Activated CD8-positive, alpha-beta memory T cell treated with anti-CD3 and anti-CD28 coated beads, Interleukin-2, amount 10 ng/mL, durations not matched to agents 7 days and 5 days (primary cell): ENCODE results near the gene TMEM123. TPM values are rescaled to one million over a fixed set of nuclear protein-coding genes. Genes with fewer than 3 reads are reported as not detected.

Experiments
- ATAC-seq: fragments of 150-1000 bp; cut with Tn5 transposase; one replicate; pipeline ENCODE4 v1.10.0; 2021; ENCODE audit warnings: moderate library complexity
- CTCF ChIA-PET: fragments of 350-600 bp; sonication (Branson Sonifier 250); formaldehyde crosslinking; loops from one replicate; lab custom pipeline; 2021; ENCODE audit warnings: antibody characterized with exemption; lab: Charles Lee
- DNase-seq: peaks from one replicate; pipeline ENCODE4 v3.0.0-alpha.2; 2020
- H3K27ac Mint-ChIP-seq: one replicate; pipeline ENCODE4 v1.8.0; 2021; ENCODE audit warnings: mild to moderate bottlenecking, mixed read lengths
- H3K27me3 Mint-ChIP-seq: one replicate; pipeline ENCODE4 v1.8.0; 2021; ENCODE audit warnings: mixed read lengths
- H3K36me3 Mint-ChIP-seq: one replicate; pipeline ENCODE4 v1.8.0; 2021; ENCODE audit warnings: mild to moderate bottlenecking, mixed read lengths
- H3K4me1 Mint-ChIP-seq: one replicate; pipeline ENCODE4 v1.8.0; 2021; ENCODE audit warnings: mixed read lengths
- H3K4me3 Mint-ChIP-seq: one replicate; pipeline ENCODE4 v1.8.0; 2021; ENCODE audit warnings: mild to moderate bottlenecking, moderate library complexity, mixed read lengths
- H3K9me3 Mint-ChIP-seq: one replicate; pipeline ENCODE4 v1.8.0; 2022; ENCODE audit warnings: low read depth, mixed read lengths
- total RNA-seq, 2 experiments: library from RNA; stranded (reverse); gene quantifications; one replicate each; pipeline ENCODE4 v1.2.3, GENCODE V29; 2021

The TMEM123 gene, protein sequence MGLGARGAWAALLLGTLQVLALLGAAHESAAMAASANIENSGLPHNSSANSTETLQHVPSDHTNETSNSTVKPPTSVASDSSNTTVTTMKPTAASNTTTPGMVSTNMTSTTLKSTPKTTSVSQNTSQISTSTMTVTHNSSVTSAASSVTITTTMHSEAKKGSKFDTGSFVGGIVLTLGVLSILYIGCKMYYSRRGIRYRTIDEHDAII
- total RNA-seq: 100 to 1,000 TPM; 194 to 242 TPM

DNA sequence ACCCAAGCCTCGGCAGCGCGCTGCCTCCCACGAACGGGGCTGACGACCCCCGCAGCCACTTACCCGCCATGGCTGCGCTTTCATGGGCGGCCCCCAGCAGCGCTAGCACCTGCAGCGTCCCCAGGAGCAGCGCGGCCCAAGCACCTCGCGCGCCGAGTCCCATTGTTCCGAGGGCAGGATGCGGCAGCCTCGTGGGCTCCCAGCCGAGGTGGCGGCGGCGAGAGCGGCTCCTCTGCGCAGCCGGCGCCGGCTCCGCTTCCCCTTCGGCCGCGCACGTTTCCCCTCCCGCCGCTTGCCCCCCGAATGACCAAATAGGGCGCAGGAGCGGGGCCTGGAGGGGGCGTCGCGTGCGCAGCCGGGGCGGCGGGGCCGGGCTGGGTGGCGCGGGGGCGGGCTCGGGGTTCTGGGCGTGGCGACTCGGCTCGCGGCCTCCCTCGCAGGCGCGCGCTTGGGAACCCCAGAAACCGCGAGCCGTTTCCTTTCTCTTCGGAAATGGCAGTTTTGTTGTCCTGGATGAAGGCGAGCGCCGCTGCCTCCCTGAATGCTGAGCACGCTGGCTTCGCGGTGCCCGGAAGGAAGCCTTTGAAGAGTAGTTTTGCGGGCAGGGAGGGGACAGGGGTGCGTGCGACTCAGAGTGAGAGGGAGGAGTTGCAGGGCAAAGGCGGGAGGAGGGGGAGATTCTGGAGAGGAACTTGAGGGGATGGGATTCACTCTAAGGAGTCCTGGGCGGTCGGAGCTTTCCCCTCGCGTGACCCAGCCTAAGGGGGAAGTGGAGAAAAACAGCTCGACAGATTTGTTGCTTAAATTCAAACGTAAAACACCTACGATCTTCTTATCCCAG, at the start of gene TMEM123:
Gene TMEM123, minus strand, starts transcription at position 305 of the 841 bp plus-strand sequence. Its CDS starts 142 bp downstream, at position 163.
- CTCF ChIA-PET: interaction anchor here (0.7 to 2.3 kb wide), 21 partner anchors 14 to 164 kb away, joined by 3 to 12 read pairs (median 4); no protein-coding TSS in a partner anchor
- Mint-ChIP-seq H3K27ac (peak within 1 kb of the TSS; percentile 98), H3K4me3 (peak within 1 kb of the TSS; percentile 87), H3K9me3 (no peaks in the 10 kb centered on the region), H3K27me3 (no peaks in the 10 kb centered on the region), H3K4me1 (peaks cover 61% of the 10 kb centered on the region), H3K36me3 (peaks cover 28% of the 10 kb centered on the region)
- peak; percentile 82 for ATAC-seq
- peak; percentile 95 for DNase-seq

DNA sequence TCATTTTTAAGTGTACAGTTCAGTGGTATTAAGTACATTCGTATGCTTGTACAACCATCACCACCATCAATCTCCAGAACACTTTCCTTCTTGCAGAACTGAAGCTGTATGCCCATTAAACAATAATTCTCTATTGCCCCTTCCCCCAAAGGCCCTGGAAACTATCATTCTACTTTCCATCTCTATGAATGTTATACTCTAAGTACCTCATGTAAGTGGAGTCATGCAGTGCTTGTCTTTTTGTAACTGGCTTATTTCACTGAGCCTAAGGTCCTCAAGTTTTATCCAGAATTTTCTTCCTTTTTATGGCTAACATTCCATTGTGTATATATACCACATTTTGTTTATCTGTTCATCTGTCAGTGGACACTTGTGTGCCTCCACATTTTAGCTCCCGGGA, 48.3 kb upstream of the TMEM123 start:
- H3K27me3 Mint-ChIP-seq: peaks cover 46% of the 10 kb centered on the region
- CTCF ChIA-PET: no interaction called here
- DNase-seq (no peak), ATAC-seq (no peak)
- no peaks in the 10 kb centered on the region for H3K4me1 Mint-ChIP-seq
- no peaks in the 10 kb centered on the region for H3K9me3 Mint-ChIP-seq
- no peak overlapping the region for H3K27ac Mint-ChIP-seq
- no peak overlapping the region for H3K4me3 Mint-ChIP-seq
- no peaks in the 10 kb centered on the region for H3K36me3 Mint-ChIP-seq

DNA sequence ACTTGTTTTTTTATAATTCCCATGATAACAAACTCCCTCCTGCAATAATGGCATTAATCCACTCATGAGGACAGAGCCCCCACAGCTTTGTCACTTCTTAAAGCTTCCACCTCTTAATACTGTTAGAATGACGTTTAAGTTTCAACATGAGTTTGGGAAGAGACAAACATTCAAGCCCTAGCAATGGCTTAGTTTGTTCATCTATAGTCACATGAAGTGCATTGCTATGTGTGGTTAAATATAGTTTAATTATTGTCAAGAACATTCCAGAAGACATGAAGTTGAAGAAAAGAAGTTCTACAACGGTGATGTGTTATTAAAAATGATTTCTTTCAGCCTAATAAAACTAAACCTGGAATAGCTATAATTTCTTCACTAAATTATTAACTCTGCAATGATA, 47.4 kb upstream of the TMEM123 start:
- Mint-ChIP-seq H3K4me1 (peaks cover 6% of the 10 kb centered on the region), H3K4me3 (no peak overlapping the region), H3K27ac (no peak overlapping the region), H3K9me3 (no peaks in the 10 kb centered on the region), H3K36me3 (no peaks in the 10 kb centered on the region), H3K27me3 (peaks cover 45% of the 10 kb centered on the region)
- no peak for DNase-seq
- ATAC-seq: no peak
- CTCF ChIA-PET: interaction anchor here (0.8 to 2.4 kb wide), 9 partner anchors 29 to 220 kb away, joined by 3 to 12 read pairs (median 4); no protein-coding TSS in a partner anchor

DNA sequence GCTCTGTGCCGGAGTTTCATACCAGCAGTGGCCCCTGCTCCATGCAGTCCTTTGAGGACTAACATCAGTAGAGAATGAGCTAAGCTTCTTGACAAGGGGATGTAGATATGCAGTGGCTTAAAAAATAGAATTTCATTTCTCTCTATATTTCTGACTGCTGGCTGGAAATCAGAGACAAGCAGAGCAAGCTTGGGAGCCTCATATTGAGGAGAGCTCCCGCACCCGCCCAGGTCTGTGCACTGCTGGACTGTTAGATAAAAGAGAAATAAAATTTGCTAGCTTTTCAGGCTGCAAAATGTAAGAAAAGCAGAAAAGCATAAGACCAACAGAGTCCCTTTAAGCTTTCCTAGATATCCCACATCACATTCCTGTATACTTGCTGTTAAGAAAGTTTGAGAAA, 46.6 kb upstream of the TMEM123 start:
- H3K36me3 Mint-ChIP-seq: no peaks in the 10 kb centered on the region
- CTCF ChIA-PET: interaction anchor here (0.7 to 2.4 kb wide), 12 partner anchors 24 to 219 kb away, joined by 3 to 12 read pairs (median 4); no protein-coding TSS in a partner anchor
- H3K9me3 Mint-ChIP-seq: no peaks in the 10 kb centered on the region
- ATAC-seq: no peak
- no peak overlapping the region for H3K27ac Mint-ChIP-seq
- peaks cover 44% of the 10 kb centered on the region for H3K27me3 Mint-ChIP-seq
- H3K4me1 Mint-ChIP-seq: peaks cover 9% of the 10 kb centered on the region
- no peak for DNase-seq
- no peak overlapping the region for H3K4me3 Mint-ChIP-seq

DNA sequence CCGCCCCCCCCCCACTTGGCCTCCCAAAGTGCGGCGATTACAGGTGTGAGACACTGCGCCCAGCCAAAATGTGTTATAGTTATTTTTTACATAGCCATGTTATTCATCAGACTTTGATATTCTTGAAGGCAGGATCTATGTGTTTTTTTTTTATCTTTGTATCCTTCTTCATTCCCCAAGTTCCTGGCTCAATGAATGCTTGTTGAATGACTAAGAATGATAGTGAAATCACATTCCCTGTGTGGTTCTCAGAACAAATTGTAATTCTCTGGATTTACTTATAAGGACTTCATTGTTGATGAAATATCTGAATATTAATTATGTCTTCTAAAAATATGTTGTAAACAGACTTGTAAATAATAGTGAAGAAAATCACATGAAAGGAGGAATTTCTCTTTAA, 44.5 kb upstream of the TMEM123 start:
- CTCF ChIA-PET: interaction anchor here (1.5 to 1.8 kb wide), 4 partner anchors 106 to 228 kb away, joined by 6 to 39 read pairs (median 9); no protein-coding TSS in a partner anchor
- H3K4me1 Mint-ChIP-seq: peaks cover 16% of the 10 kb centered on the region

DNA sequence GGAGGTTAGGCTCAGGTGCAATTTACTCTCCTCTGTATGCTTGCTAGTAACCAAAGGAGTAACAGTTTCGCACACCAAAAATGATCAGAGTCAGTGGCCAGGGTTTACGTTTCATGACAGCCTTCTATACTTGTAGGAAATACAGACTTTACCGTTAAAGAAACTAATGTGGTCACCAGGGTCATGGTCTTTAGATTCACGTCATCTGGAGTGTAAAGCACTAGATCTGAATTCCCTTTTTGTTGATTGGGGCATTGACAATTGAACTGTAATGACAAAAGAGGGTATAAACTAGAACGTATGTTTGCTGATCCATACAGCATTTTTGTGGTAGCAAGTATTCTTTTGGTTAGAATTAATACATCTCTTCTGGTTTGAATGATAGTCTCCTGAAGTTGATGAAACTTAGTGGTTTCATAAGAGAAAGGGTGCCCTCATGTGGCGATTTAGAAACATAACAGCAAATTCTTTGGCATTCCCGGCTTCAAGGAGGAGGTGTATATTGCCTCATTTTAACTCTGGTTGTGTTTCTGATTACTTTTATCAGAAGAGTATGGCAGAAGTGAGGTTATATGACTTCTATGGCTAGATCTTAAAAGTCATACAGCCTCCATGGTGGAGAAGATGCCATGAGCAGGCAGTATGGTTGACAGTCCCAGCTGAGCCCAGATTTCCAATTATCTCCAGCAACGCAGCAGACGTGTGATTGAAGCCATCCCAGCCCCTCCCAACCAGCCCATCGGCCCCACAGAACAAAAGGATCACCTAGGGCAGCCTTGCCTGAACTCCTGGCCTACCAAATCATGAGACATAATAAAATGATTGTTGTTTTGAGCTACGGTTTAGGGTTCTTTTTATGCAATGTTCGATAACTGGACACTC, 42.8 kb upstream of the TMEM123 start:
- H3K4me3 Mint-ChIP-seq: peak overlapping the region; percentile 15
- ATAC-seq: peak; percentile 78
- peak overlapping the region; percentile 39 for H3K27ac Mint-ChIP-seq
- H3K9me3 Mint-ChIP-seq: no peaks in the 10 kb centered on the region
- H3K4me1 Mint-ChIP-seq: peaks cover 16% of the 10 kb centered on the region
- CTCF ChIA-PET: interaction anchor here (0.7 to 1.8 kb wide), 28 partner anchors 8 to 227 kb away, joined by 3 to 39 read pairs (median 6); partner anchors contain the start of gene BIRC2
- H3K36me3 Mint-ChIP-seq: no peaks in the 10 kb centered on the region
- DNase-seq: peak; percentile 45
- peaks cover 22% of the 10 kb centered on the region for H3K27me3 Mint-ChIP-seq

More for the DNA sequence above, 44.5 kb upstream of the TMEM123 start:
- no peak for DNase-seq
- H3K27me3 Mint-ChIP-seq: peaks cover 33% of the 10 kb centered on the region
- H3K9me3 Mint-ChIP-seq: no peaks in the 10 kb centered on the region
- H3K4me3 Mint-ChIP-seq: no peak overlapping the region
- no peak overlapping the region for H3K27ac Mint-ChIP-seq
- no peak for ATAC-seq
- H3K36me3 Mint-ChIP-seq: no peaks in the 10 kb centered on the region

DNA sequence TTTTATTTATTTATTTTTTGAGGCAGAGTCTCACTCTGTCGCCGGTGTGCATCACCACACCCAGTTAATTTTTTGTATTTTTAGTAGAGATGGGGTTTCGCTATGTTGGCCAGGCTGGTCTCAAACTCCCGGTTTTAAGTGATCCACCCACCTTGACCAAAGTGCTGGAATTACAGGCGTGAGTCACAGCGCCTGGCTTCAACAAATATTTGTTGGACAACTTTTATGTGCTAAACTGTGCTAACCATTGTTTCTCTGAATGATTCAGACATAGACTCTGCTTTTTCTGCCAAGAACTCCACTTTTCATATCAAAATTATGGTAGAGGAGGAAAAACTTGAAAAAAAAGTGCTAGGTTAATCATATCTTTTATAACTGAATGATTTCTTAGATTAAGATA, 41.7 kb upstream of the TMEM123 start:
- H3K4me3 Mint-ChIP-seq: no peak overlapping the region
- H3K9me3 Mint-ChIP-seq: no peaks in the 10 kb centered on the region
- H3K36me3 Mint-ChIP-seq: no peaks in the 10 kb centered on the region
- peaks cover 17% of the 10 kb centered on the region for H3K27me3 Mint-ChIP-seq
- CTCF ChIA-PET: interaction anchor here (0.9 to 1.5 kb wide), 6 partner anchors 16 to 200 kb away, joined by 3 to 6 read pairs (median 3); no protein-coding TSS in a partner anchor
- H3K4me1 Mint-ChIP-seq: peaks cover 21% of the 10 kb centered on the region
- no peak for DNase-seq
- ATAC-seq: no peak
- H3K27ac Mint-ChIP-seq: no peak overlapping the region

DNA sequence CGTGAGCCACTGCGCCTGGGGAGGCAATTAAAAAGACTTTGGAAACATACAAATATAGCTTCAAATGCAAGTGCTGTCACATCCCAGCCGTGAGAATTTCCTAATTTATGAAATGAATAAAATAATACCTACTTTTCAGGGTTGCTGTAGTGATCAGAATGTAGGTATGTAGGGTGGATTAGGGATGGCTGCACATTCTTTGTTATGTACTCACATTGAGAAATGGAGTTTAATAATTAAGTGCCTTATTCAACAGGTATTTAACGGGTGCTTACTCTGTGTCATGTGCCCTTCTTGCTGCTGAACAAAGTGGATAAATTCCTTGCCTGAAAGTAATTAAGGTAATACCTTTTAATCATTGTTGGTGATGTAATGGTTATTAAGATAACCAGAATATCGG, 41.0 kb upstream of the TMEM123 start:
- CTCF ChIA-PET: interaction anchor here (0.9 to 1.5 kb wide), 7 partner anchors 16 to 200 kb away, joined by 3 to 6 read pairs (median 3); no protein-coding TSS in a partner anchor
- no peak overlapping the region for H3K27ac Mint-ChIP-seq
- DNase-seq (no peak), ATAC-seq (no peak)
- H3K36me3 Mint-ChIP-seq: no peaks in the 10 kb centered on the region
- H3K4me1 Mint-ChIP-seq: peaks cover 22% of the 10 kb centered on the region
- H3K9me3 Mint-ChIP-seq: no peaks in the 10 kb centered on the region
- H3K4me3 Mint-ChIP-seq: no peak overlapping the region
- peaks cover 14% of the 10 kb centered on the region for H3K27me3 Mint-ChIP-seq

DNA sequence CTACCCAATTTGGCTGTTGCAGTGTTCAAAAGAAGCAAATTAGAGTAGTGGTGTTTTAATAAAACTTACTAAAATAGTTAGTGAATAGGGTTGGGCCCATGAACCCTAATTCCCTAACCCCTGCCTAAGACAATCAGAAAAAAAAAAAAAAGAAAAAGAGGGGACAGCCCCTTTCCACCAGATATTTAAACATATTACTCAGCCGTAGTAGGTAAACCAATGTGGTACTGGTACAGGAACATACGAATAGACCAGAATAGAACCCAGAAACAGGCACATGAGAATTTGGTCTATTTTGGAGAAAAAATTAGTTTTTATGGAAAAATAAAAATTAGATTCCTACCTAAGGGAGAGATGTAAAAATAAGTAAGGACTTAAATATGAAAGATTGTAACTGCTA, 39.4 kb upstream of the TMEM123 start:
- peaks cover 29% of the 10 kb centered on the region for H3K4me1 Mint-ChIP-seq
- no peak overlapping the region for H3K27ac Mint-ChIP-seq
- CTCF ChIA-PET: interaction anchor here (1.2 to 1.4 kb wide), 4 partner anchors 13 to 149 kb away, joined by 3 read pairs; no protein-coding TSS in a partner anchor
- H3K4me3 Mint-ChIP-seq: no peak overlapping the region
- DNase-seq (no peak), ATAC-seq (no peak)
- H3K36me3 Mint-ChIP-seq: no peaks in the 10 kb centered on the region
- peaks cover 8% of the 10 kb centered on the region for H3K27me3 Mint-ChIP-seq
- no peaks in the 10 kb centered on the region for H3K9me3 Mint-ChIP-seq

DNA sequence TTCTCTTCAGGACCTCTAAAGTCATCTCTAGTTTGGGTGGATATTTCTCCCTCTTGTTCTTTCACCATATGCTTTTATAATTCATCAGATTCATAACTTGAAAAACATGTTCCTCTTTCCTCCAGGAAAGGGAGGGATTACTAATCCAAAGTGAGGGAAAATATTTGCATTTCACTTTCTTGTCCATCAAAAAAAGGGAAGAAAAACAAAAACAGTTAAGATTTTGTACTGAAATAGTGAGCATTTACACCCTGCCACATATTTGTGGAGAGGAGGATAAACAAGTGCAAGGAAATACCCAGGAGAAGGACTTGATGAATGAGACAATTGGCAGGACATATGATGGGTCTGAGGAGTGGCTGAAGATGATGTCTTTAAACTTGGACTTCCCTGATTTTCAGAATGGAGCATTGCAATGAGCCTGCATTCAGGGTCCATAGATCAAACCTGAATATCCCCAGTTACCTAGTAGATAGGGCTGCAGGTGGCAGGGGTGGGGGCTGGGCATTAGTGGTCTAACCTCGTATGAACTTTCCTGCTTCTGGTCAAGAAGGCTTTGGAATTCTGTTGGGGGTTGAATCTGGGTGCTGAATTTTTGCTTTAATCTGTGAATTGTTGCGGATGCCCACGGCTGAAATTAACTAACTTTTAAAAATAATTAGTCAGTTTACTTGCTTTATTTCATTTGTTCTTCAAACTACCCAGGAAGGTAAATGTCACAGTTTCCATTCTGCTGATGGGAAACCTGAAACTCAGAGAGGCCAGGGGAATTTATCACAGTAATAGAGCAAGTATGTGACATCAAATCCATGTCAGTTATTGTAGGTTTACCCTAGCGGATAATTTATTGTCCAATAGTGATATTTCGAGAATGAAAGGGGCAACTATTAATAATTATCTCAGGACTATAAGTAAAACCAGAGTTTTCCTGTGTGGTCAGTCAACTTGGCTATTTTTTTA, 36.9 kb upstream of the TMEM123 start:
- CTCF ChIA-PET: interaction anchor here (3.4 kb wide), 1 partner anchor 99 kb away, joined by 16 read pairs; no protein-coding TSS in a partner anchor
- ATAC-seq: no peak

DNA sequence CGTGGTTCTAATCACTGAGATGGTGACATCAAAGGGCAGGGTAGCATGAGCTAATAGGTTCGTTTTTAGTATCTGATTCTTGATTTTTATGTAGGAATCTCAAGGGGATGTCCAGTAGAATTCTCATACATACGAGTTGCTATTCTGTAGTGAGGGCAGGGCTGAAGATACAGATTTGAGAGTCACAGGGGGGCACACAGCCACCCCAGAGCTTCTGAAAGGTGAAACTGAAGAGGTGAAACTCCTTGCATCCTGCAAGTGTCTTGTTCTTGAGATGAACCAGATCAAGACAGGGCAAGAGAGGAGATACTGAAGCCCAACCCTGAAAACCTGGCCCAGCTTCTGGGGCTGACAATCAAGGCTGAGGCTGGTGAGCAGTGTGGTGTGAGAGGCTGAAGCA, 35.6 kb upstream of the TMEM123 start:
- Mint-ChIP-seq H3K36me3 (no peaks in the 10 kb centered on the region), H3K4me1 (peaks cover 20% of the 10 kb centered on the region), H3K27me3 (peaks cover 5% of the 10 kb centered on the region), H3K27ac (no peak overlapping the region), H3K9me3 (no peaks in the 10 kb centered on the region), H3K4me3 (no peak overlapping the region)
- ATAC-seq (no peak), DNase-seq (no peak)
- CTCF ChIA-PET: interaction anchor here (1.1 to 3.4 kb wide), 2 partner anchors 12 to 97 kb away, joined by 3 to 16 read pairs; no protein-coding TSS in a partner anchor

More for the DNA sequence above, 36.9 kb upstream of the TMEM123 start:
- Mint-ChIP-seq H3K27ac (no peak overlapping the region), H3K9me3 (no peaks in the 10 kb centered on the region), H3K4me3 (no peak overlapping the region), H3K27me3 (peaks cover 5% of the 10 kb centered on the region), H3K4me1 (peaks cover 20% of the 10 kb centered on the region), H3K36me3 (no peaks in the 10 kb centered on the region)
- DNase-seq: no peak
